Endothelial cell of umbilical vein (primary cell): ENCODE results near the gene KRTAP10-8. TPM values are rescaled to one million over a fixed set of nuclear protein-coding genes. Genes with fewer than 3 reads are reported as not detected.

Experiments used
- BruUV-seq: library from RNA; stranded (reverse); fragments of 400-500 nt; replicated peaks from 2 replicates; lab custom pipeline; 2021; lab: Mats Ljungman, UMichigan
- CTCF ChIA-PET: fragments of 300-600, 350-600 bp; sonication (Branson Sonifier 250); formaldehyde crosslinking; loops from one replicate; lab custom pipeline; 2021; ENCODE audit warnings: antibody characterized with exemption, inconsistent platforms; lab: Charles Lee
- POLR2A ChIA-PET: fragments of 300-600, 350-600 bp; sonication (Branson Sonifier 250); formaldehyde crosslinking; loops from one replicate; lab custom pipeline; 2021; ENCODE audit warnings: antibody characterized with exemption, inconsistent platforms; lab: Charles Lee
- DNase-seq: peaks from one replicate; pipeline ENCODE4 v3.0.0-alpha.2; 2011; ENCODE audit warnings: low read depth, low spot score
- FAIRE-seq: peaks from 2 replicates; lab custom pipeline; 2011; peaks lifted over from hg19 to GRCh38; lab: Jason Lieb, UNC
- H2AFZ ChIP-seq: 2 replicates; pipeline ENCODE4 v1.6.0; 2012; ENCODE audit warnings: low read depth, low read length, control low read depth, inconsistent platforms
- H3K27ac ChIP-seq: 2 replicates; pipeline ENCODE4 v1.5.1; 2011; ENCODE audit warnings: low read depth, mild to moderate bottlenecking, control low read depth, low read length, moderate library complexity; ENCODE audit not compliant: insufficient read depth
- H3K27me3 ChIP-seq, 2 experiments: 2 replicates each; pipeline versions ENCODE4 v1.6.0 to v1.6.1; 2011; ENCODE audit warnings: low read length in 2 of 2, mixed read lengths in 1 of 2; ENCODE audit not compliant: control insufficient read depth in 2 of 2, insufficient read depth in 2 of 2
- H3K36me3 ChIP-seq, 2 experiments: 2 replicates in 1 of 2; 3 replicates in 1 of 2; pipeline ENCODE4 v1.5.1; 2011; ENCODE audit warnings: low read length in 2 of 2, mild to moderate bottlenecking in 1 of 2, moderate library complexity in 1 of 2; ENCODE audit not compliant: control insufficient read depth in 2 of 2, insufficient read depth in 2 of 2; ENCODE audit errors: extremely low read depth in 1 of 2
- H3K4me1 ChIP-seq: 3 replicates; pipeline ENCODE4 v1.5.1; 2011; ENCODE audit warnings: mild to moderate bottlenecking, low read length; ENCODE audit not compliant: control insufficient read depth, insufficient read depth; ENCODE audit errors: extremely low read depth
- H3K4me2 ChIP-seq: 2 replicates; pipeline ENCODE4 v1.6.1; 2011; ENCODE audit warnings: low read length, control low read depth, mixed read lengths; ENCODE audit not compliant: insufficient read depth
- H3K4me3 ChIP-seq, 3 experiments: fragments of 200-600 bp in 1 of 3; sonication (generic), shearing (Covaris generic) in 1 of 3; replicated peaks in 1 of 3; 2 replicates each; pipeline ENCODE4 v1.5.1; 2011 to 2016; ENCODE audit warnings: control low read depth in 3 of 3, low read length in 3 of 3, mild to moderate bottlenecking in 2 of 3, inconsistent platforms in 1 of 3, low read depth in 1 of 3, moderate library complexity in 1 of 3; ENCODE audit not compliant: insufficient read depth in 1 of 3
- H3K79me2 ChIP-seq: 2 replicates; pipeline ENCODE4 v1.6.0; 2012; ENCODE audit warnings: low read length, inconsistent platforms; ENCODE audit not compliant: control insufficient read depth, insufficient read depth
- H3K9ac ChIP-seq: replicated peaks from 2 replicates; pipeline ENCODE3; 2011; ENCODE audit warnings: low read length, control low read depth; ENCODE audit not compliant: insufficient read depth; ENCODE audit errors: extremely low read depth
- H3K9me1 ChIP-seq: replicated peaks from 3 replicates; pipeline ENCODE4 v1.6.0; 2011; ENCODE audit warnings: mild to moderate bottlenecking, low read length; ENCODE audit not compliant: control insufficient read depth, insufficient read depth; ENCODE audit errors: extremely low read depth
- H3K9me3 ChIP-seq: replicated peaks from 2 replicates; pipeline ENCODE4 v1.5.1; 2012; ENCODE audit warnings: low read length, inconsistent platforms; ENCODE audit not compliant: control insufficient read depth, insufficient read depth
- H4K20me1 ChIP-seq: replicated peaks from 2 replicates; pipeline ENCODE3; 2011; ENCODE audit warnings: mild to moderate bottlenecking, low read length; ENCODE audit not compliant: control insufficient read depth, insufficient read depth; ENCODE audit errors: extremely low read depth
- EZH2 ChIP-seq: IDR thresholded peaks from 2 replicates; pipeline ENCODE4 v1.6.1; 2012; ENCODE audit warnings: borderline replicate concordance, low read depth, mild to moderate bottlenecking, moderate library complexity, low read length, inconsistent platforms; ENCODE audit not compliant: severe bottlenecking
- FOS ChIP-seq: IDR thresholded peaks from 2 replicates; pipeline ENCODE4 v1.6.1; 2011; ENCODE audit warnings: mild to moderate bottlenecking, low read length, moderate library complexity, borderline replicate concordance; ENCODE audit not compliant: insufficient read depth
- GATA2 ChIP-seq: IDR thresholded peaks from 2 replicates; pipeline ENCODE4 v1.7.0; 2011; ENCODE audit warnings: low read depth, mild to moderate bottlenecking, moderate library complexity, mixed read lengths, low read length; ENCODE audit not compliant: insufficient read length, insufficient read depth
- JUN ChIP-seq: IDR thresholded peaks from 2 replicates; pipeline ENCODE4 v1.6.1; 2011; ENCODE audit warnings: borderline replicate concordance, low read depth; ENCODE audit not compliant: insufficient read length, insufficient read depth
- MYC ChIP-seq: IDR thresholded peaks from one replicate; pipeline ENCODE4 v1.6.1; 2011; ENCODE audit warnings: mild to moderate bottlenecking, low read depth, low read length
- POLR2AphosphoS5 ChIP-seq: IDR thresholded peaks from 2 replicates; pipeline ENCODE4 v1.6.1; 2012; ENCODE audit warnings: low read depth, mild to moderate bottlenecking, control low read depth, low read length, moderate library complexity; ENCODE audit not compliant: insufficient read depth
- dilution Hi-C: fragments of 300-500 bp; cut with MboI; formaldehyde crosslinking; loops from one replicate; pipeline ENCODE4 v1.15.0; 2019; ENCODE audit warnings: low sequenced_read_pairs; ENCODE audit not compliant: extremely low pct_ligation_motif_present
- intact Hi-C: fragments of 100-400 bp; cut with micrococcal nuclease; formaldehyde crosslinking; loops from one replicate; pipeline ENCODE4 v1.10.0; 2022
- polyA plus RNA-seq, 4 experiments: library from polyadenylated mRNA; depleted of rRNA in 3 of 4; stranded (reverse) in 3 of 4; unstranded in 1 of 4; fragments of >200 nt; gene quantifications; 2 replicates each; pipeline versions ENCODE4 v1.2.1 to v1.2.3, GENCODE V29; 2011 to 2012; ENCODE audit warnings: missing spikeins in 1 of 4
- total RNA-seq: library from RNA; stranded (reverse); gene quantifications from 2 replicates; pipeline ENCODE4 v1.2.3, GENCODE V29; 2021
- TF ChIP-seq, protein P1 (sequence below), 2 donors: IDR thresholded peaks; 1 replicate in 1 of 2; 2 replicates in 1 of 2; pipeline ENCODE4 v1.5.1; 2011; ENCODE audit warnings: low read length in 2 of 2, mild to moderate bottlenecking in 2 of 2, moderate library complexity in 2 of 2, control low read depth in 1 of 2, inconsistent platforms in 1 of 2, low read depth in 1 of 2; ENCODE audit not compliant: insufficient read depth in 1 of 2; ENCODE audit errors: extremely low read depth in 1 of 2

The KRTAP10-8 gene
- total and polyA plus RNA-seq, 2 donors (not counting 3 experiments of a cell fraction or from before 2014, with no cell fraction given) = not detected

DNA sequence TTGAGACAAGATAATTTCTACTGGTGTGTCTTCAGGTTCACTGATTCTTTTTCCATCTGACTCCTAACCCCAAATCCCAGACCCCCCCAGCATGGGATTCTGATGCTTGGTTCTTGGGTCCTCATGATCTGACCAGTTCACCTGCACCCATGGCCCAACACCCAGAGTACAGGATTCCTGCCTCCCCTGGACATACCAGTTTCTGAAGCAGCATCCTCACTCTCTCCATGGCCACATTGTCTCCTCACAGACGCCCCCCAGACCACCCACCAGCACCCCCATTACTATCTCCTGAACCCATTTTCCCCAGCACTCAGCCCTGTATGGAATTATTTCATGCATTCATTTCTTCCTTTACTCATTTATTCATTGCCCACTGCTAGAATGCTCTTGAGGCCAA, 45.0 kb downstream of the KRTAP10-8 start:
- TF ChIP-seq MYC (no peak), EZH2 (no peak), JUN (no peak), FOS (no peak), POLR2AphosphoS5 (no peak), GATA2 (no peak)
- TF ChIP-seq, protein P1, sequence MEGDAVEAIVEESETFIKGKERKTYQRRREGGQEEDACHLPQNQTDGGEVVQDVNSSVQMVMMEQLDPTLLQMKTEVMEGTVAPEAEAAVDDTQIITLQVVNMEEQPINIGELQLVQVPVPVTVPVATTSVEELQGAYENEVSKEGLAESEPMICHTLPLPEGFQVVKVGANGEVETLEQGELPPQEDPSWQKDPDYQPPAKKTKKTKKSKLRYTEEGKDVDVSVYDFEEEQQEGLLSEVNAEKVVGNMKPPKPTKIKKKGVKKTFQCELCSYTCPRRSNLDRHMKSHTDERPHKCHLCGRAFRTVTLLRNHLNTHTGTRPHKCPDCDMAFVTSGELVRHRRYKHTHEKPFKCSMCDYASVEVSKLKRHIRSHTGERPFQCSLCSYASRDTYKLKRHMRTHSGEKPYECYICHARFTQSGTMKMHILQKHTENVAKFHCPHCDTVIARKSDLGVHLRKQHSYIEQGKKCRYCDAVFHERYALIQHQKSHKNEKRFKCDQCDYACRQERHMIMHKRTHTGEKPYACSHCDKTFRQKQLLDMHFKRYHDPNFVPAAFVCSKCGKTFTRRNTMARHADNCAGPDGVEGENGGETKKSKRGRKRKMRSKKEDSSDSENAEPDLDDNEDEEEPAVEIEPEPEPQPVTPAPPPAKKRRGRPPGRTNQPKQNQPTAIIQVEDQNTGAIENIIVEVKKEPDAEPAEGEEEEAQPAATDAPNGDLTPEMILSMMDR (IDR thresholded peaks at IDR 0.05; ENCODE audit: extremely low read depth in 1 of 2, insufficient read depth in 1 of 2, low read depth in 1 of 2, low read length in 2 of 2) = no peak
- no TSS peak for BruUV-seq
- Histone ChIP-seq H3K27me3 (no peaks in the 10 kb centered on the region), H3K4me1 (no peaks in the 10 kb centered on the region), H3K9me3 (no peaks in the 10 kb centered on the region), H3K9me1 (no peaks in the 10 kb centered on the region), H4K20me1 (no peaks in the 10 kb centered on the region), H3K36me3 (no peaks in the 10 kb centered on the region), H3K4me3 (no peak overlapping the region), H2AFZ (no peak overlapping the region), H3K79me2 (no peaks in the 10 kb centered on the region), H3K4me2 (no peak overlapping the region), H3K9ac (no peak overlapping the region), H3K27ac (no peak overlapping the region)
- POLR2A ChIA-PET = no interaction called here
- CTCF ChIA-PET = no interaction called here
- no peak for DNase-seq
- intact Hi-C loops (no loop called here), dilution Hi-C loops (no loop called here)
- FAIRE-seq = no peak
